ENCODE measurements around the gene AP5S1. TPM values are rescaled to one million over a fixed set of nuclear protein-coding genes. Genes with fewer than 3 reads are reported as not detected.
"Not testable (repeated sequence)": the region's sequence is repeated elsewhere in the genome, so short reads cannot be mapped to it uniquely, and the experiment has no call there.

The AP5S1 gene
- total RNA-seq, 2 donors from 2014 or later, result 11.7 to 20.2 TPM

- Histone ChIP-seq H3K4me1 (no peaks in the 10 kb centered on the region), H3K9ac (ENCODE audit: low read depth in 2 of 2, low read length in 2 of 2) (no peak overlapping the region), H3K36me3 (no peaks in the 10 kb centered on the region), H3K27me3 (no peaks in the 10 kb centered on the region), H3K4me3 (no peak overlapping the region), H3K9me3 (no peaks in the 10 kb centered on the region), H3K27ac (no peak overlapping the region)
- intact Hi-C loops (cut with DNase I), result no loop called here
- no peak for DNase-seq
- TF ChIP-seq CTCF (IDR thresholded peaks at IDR 0.05), result no peak
Measured at GRCh38 chr20:3828798-3829197, 8.5 kb downstream of the AP5S1 start.

GRCh38 chr20:3829891-3830290 is 9.5 kb downstream of the AP5S1 start:
- intact Hi-C loops (cut with DNase I); DNase-seq: not testable (repeated sequence)

GRCh38 chr20:3836132-3836531 is 15.8 kb downstream of the AP5S1 start:
- H3K4me3 ChIP-seq, result no peak overlapping the region
- H3K9ac ChIP-seq (ENCODE audit: low read depth in 2 of 2, low read length in 2 of 2), result no peak overlapping the region
- H3K4me1 ChIP-seq, result no peaks in the 10 kb centered on the region
- no peak for TF ChIP-seq CTCF (IDR thresholded peaks at IDR 0.05)
- no peaks in the 10 kb centered on the region for H3K36me3 ChIP-seq
- no peaks in the 10 kb centered on the region for H3K9me3 ChIP-seq
- intact Hi-C loops (cut with DNase I), result no loop called here
- no peak overlapping the region for H3K27ac ChIP-seq
- DNase-seq, result no peak
- no peaks in the 10 kb centered on the region for H3K27me3 ChIP-seq

More at GRCh38 chr20:3829891-3830290, 9.5 kb downstream of the AP5S1 start:
- H3K4me1 ChIP-seq; H3K9me3 ChIP-seq; H3K9ac ChIP-seq (ENCODE audit: low read depth in 2 of 2, low read length in 2 of 2); H3K4me3 ChIP-seq; H3K27ac ChIP-seq; H3K27me3 ChIP-seq; H3K36me3 ChIP-seq: not testable (repeated sequence)

- no peaks in the 10 kb centered on the region for H3K9me3 ChIP-seq
- H3K4me1 ChIP-seq, result peaks cover 6% of the 10 kb centered on the region
- H3K27ac ChIP-seq, result no peak overlapping the region
- H3K27me3 ChIP-seq, result no peaks in the 10 kb centered on the region
- H3K36me3 ChIP-seq, result no peaks in the 10 kb centered on the region
- no peak for TF ChIP-seq CTCF (IDR thresholded peaks at IDR 0.05)
- DNase-seq, result no peak
- intact Hi-C loops (cut with DNase I), result no loop called here
- H3K4me3 ChIP-seq, result no peak overlapping the region
- no peak overlapping the region for H3K9ac ChIP-seq (ENCODE audit: low read depth in 2 of 2, low read length in 2 of 2)
Measured at GRCh38 chr20:3839328-3839727, 19.0 kb downstream of the AP5S1 start.

- H3K27me3 ChIP-seq; H3K9me3 ChIP-seq; H3K9ac ChIP-seq (ENCODE audit: low read depth in 2 of 2, low read length in 2 of 2); H3K4me1 ChIP-seq; H3K4me3 ChIP-seq; H3K27ac ChIP-seq; H3K36me3 ChIP-seq; intact Hi-C loops (cut with DNase I); DNase-seq: not testable (repeated sequence)
Measured at GRCh38 chr20:3840201-3840600, 19.9 kb downstream of the AP5S1 start.

GRCh38 chr20:3842348-3842930 is 22.1 kb downstream of the AP5S1 start:
- Histone ChIP-seq H3K9me3 (no peaks in the 10 kb centered on the region), H3K27me3 (no peaks in the 10 kb centered on the region), H3K9ac (ENCODE audit: low read depth in 2 of 2, low read length in 2 of 2) (peak overlapping the region in 1 of 2 donors; percentile 67), H3K4me3 (no peak overlapping the region), H3K27ac (no peak overlapping the region), H3K36me3 (no peaks in the 10 kb centered on the region), H3K4me1 (peaks cover 9% of the 10 kb centered on the region)
- DNase-seq, result no peak
- TF ChIP-seq CTCF (IDR thresholded peaks at IDR 0.05), result no peak
- intact Hi-C loops (cut with DNase I), result no loop called here

All from colonic mucosa (tissue), 4 donors.